CD4-positive, CD25-positive, alpha-beta regulatory T cell (primary cell): Measurements from ENCODE around the gene EDEM3. TPM values are rescaled to one million over a fixed set of nuclear protein-coding genes. Genes with fewer than 3 reads are reported as not detected.
"Not testable (repeated sequence)": the region's sequence is repeated elsewhere in the genome, so short reads cannot be mapped to it uniquely, and the experiment has no call there.

ENCODE experiments used
- ATAC-seq, 2 donors: fragments of 150-1000 bp; cut with Tn5 transposase; one replicate each; pipeline ENCODE4 v1.10.0; 2021; ENCODE audit warnings: low read depth in 2 of 2, moderate number of reproducible peaks in 2 of 2, moderate library complexity in 1 of 2
- DNase-seq, 3 donors: peaks; one replicate each; pipeline versions ENCODE4 v3.0.0 to v3.0.0-alpha.2; 2012 to 2022; ENCODE audit warnings: mixed read lengths in 1 of 3
- H3K27ac ChIP-seq: one replicate; pipeline ENCODE4 v1.7.0; 2013; ENCODE audit warnings: mild to moderate bottlenecking, low read length; ENCODE audit not compliant: insufficient read depth, poor library complexity, severe bottlenecking
- H3K27me3 ChIP-seq: one replicate; pipeline ENCODE4 v1.7.0; 2013; ENCODE audit warnings: low read length; ENCODE audit not compliant: control insufficient read depth, insufficient read depth
- H3K36me3 ChIP-seq: one replicate; pipeline ENCODE4 v1.7.0; 2013; ENCODE audit warnings: mild to moderate bottlenecking, low read length, moderate library complexity; ENCODE audit not compliant: control insufficient read depth, insufficient read depth
- H3K4me1 ChIP-seq: 2 replicates; pipeline ENCODE4 v1.7.0; 2013; ENCODE audit warnings: mild to moderate bottlenecking, low read length; ENCODE audit not compliant: insufficient read depth, control insufficient read depth, poor library complexity, severe bottlenecking
- H3K4me3 ChIP-seq: one replicate; pipeline ENCODE4 v1.7.0; 2013; ENCODE audit warnings: low read depth, mild to moderate bottlenecking, low read length, moderate library complexity
- H3K9me3 ChIP-seq, 2 experiments: 1 replicate in 1 of 2; 2 replicates in 1 of 2; pipeline ENCODE4 v1.7.0; 2013; ENCODE audit warnings: low read length in 2 of 2, mild to moderate bottlenecking in 1 of 2, moderate library complexity in 1 of 2; ENCODE audit not compliant: control insufficient read depth in 2 of 2
- H3K27ac Mint-ChIP-seq, 3 donors: one replicate each; pipeline ENCODE4 v1.8.0; 2020 to 2022; ENCODE audit warnings: mild to moderate bottlenecking in 3 of 3, mixed read lengths in 3 of 3, moderate library complexity in 2 of 3
- H3K27me3 Mint-ChIP-seq: one replicate; pipeline ENCODE4 v1.8.0; 2022; ENCODE audit warnings: mild to moderate bottlenecking, mixed read lengths
- H3K36me3 Mint-ChIP-seq: one replicate; pipeline ENCODE4 v1.8.0; 2020; ENCODE audit warnings: mixed read lengths
- H3K4me1 Mint-ChIP-seq, 4 donors: one replicate each; pipeline ENCODE4 v1.8.0; 2020 to 2022; ENCODE audit warnings: mixed read lengths in 4 of 4, mild to moderate bottlenecking in 1 of 4
- H3K4me3 Mint-ChIP-seq, 4 donors: one replicate each; pipeline ENCODE4 v1.8.0; 2020 to 2022; ENCODE audit warnings: mild to moderate bottlenecking in 4 of 4, mixed read lengths in 4 of 4, moderate library complexity in 3 of 4
- H3K9me3 Mint-ChIP-seq, 7 donors: one replicate each; pipeline ENCODE4 v1.8.0; 2020 to 2022; ENCODE audit warnings: mixed read lengths in 7 of 7, mild to moderate bottlenecking in 3 of 7, moderate library complexity in 2 of 7
- polyA plus RNA-seq, 4 donors: library from polyadenylated mRNA; unstranded; fragments of 300-500 nt; fragmentation: Illumina TruSeq; gene quantifications; one replicate each; pipeline ENCODE4 v1.2.3, GENCODE V29; 2021
- total RNA-seq: library from RNA; stranded (reverse); gene quantifications from one replicate; pipeline ENCODE4 v1.2.3, GENCODE V29; 2022

The EDEM3 gene
- total and polyA plus RNA-seq, 5 donors from 2014 or later, result 11.0 to 38.5 (median 16.7) TPM

DNA sequence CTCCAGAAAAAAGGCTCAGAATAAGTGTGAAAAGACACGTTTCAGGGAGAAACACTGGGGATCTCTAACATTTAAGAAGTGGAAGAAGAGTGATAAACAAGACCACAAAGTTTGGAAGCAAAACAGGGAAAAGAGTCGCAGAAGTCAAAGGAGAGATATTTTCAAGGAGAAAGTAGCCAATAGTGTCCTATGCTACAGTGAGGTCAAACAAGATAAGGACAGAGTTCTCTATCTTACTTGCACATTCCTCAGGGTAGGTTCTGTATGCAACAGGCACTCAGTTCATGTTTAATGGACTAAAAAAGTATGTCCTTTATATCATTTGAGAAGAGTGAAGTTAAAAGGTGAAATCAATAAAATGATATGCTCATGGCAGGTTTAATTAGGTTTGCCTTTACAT is 13.8 kb upstream of the EDEM3 start:
- DNase-seq, result no peak
- Mint-ChIP-seq H3K4me3 (no peak overlapping the region), H3K36me3 (no peaks in the 10 kb centered on the region), H3K27ac (no peak overlapping the region), H3K27me3 (no peaks in the 10 kb centered on the region), H3K4me1 (peaks cover 0 to 4% (median 0%) of the 10 kb centered on the region in 4 donors), H3K9me3 (no peaks in the 10 kb centered on the region)
- Histone ChIP-seq H3K36me3 (no peaks in the 10 kb centered on the region), H3K4me1 (no peaks in the 10 kb centered on the region), H3K9me3 (no peaks in the 10 kb centered on the region), H3K4me3 (no peak overlapping the region), H3K27ac (no peak overlapping the region), H3K27me3 (no peaks in the 10 kb centered on the region)
- no peak for ATAC-seq

DNA sequence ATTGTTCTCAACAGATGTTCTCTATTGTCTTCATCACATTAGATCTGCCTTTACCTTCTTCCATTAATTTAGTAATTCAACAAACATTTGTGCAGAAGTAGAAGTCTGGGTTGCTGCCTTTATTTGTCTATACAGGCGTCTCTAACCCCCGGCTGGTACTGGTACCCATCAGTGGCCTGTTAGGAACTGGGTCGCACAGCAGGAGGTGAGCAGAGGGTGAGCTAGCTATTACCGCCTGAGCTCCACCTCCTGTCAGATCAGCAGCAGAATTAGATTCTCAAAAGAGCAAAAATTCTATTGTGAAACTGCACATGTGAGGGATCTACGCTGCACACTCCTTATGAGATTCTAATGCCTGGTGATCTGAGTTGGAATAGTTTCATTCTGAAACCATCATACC is 12.9 kb upstream of the EDEM3 start:
- Mint-ChIP-seq H3K36me3 (no peaks in the 10 kb centered on the region), H3K27ac (no peak overlapping the region), H3K9me3 (no peaks in the 10 kb centered on the region), H3K4me3 (no peak overlapping the region), H3K4me1 (peaks cover 0 to 4% (median 0%) of the 10 kb centered on the region in 4 donors), H3K27me3 (peaks cover 5% of the 10 kb centered on the region)
- no peak overlapping the region for H3K27ac ChIP-seq
- no peaks in the 10 kb centered on the region for H3K9me3 ChIP-seq
- no peak for ATAC-seq
- H3K4me3 ChIP-seq, result no peak overlapping the region
- no peaks in the 10 kb centered on the region for H3K36me3 ChIP-seq
- no peak for DNase-seq
- H3K4me1 ChIP-seq, result no peaks in the 10 kb centered on the region
- H3K27me3 ChIP-seq, result no peaks in the 10 kb centered on the region

DNA sequence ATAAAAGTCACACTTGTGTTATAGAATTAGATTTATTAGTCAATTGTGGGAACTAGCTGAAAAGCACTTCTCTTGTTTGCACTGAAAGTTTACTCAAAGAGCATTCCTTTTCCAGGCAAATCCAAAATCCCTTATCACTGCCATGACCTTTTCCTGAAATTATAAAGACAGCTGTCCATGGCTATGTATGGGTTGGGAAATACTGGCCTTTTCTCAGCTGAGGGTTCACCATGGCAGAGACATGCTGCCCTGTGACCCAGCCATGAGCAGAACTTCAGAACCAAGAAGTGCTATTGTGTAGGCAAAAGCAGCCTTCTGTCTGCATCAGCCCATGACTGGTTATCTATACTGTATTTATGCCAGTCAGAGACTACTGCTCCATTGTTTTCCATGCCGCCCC is 9.8 kb upstream of the EDEM3 start:
- Histone ChIP-seq H3K4me3 (no peak overlapping the region), H3K27ac (no peak overlapping the region), H3K36me3 (no peaks in the 10 kb centered on the region), H3K4me1 (no peaks in the 10 kb centered on the region), H3K9me3 (no peaks in the 10 kb centered on the region), H3K27me3 (no peaks in the 10 kb centered on the region)
- Mint-ChIP-seq H3K27ac (no peak overlapping the region), H3K9me3 (no peaks in the 10 kb centered on the region), H3K4me3 (no peak overlapping the region), H3K4me1 (peaks cover 0 to 2% (median 0%) of the 10 kb centered on the region in 4 donors), H3K36me3 (peaks cover 3% of the 10 kb centered on the region), H3K27me3 (peaks cover 5% of the 10 kb centered on the region)
- DNase-seq, result no peak
- ATAC-seq, result no peak

DNA sequence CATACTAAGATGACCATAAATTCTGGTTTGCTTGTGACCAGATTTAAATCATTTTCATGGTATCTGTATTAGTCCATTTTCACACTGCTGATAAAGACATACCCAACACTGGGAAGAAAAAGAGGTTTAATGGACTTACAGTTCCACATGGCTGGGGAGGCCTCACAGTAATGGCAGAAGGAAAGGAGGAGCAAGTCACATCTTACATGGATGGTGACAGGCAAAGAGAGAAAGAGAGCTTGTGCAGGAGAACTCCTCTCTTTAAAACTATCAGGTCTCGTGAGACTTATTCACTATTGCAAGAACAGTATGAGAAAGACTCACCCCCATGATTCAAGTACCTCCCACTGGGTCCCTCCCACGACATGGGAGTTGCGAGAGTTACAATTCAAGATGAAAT is 8.9 kb upstream of the EDEM3 start:
- H3K27me3 Mint-ChIP-seq, H3K4me1 Mint-ChIP-seq, H3K27ac ChIP-seq, H3K36me3 ChIP-seq, H3K4me3 ChIP-seq, H3K4me1 ChIP-seq, H3K9me3 ChIP-seq, H3K27me3 ChIP-seq, H3K9me3 Mint-ChIP-seq, DNase-seq, ATAC-seq, H3K4me3 Mint-ChIP-seq, H3K36me3 Mint-ChIP-seq: not testable (repeated sequence)
- H3K27ac Mint-ChIP-seq, result peak overlapping the region in 1 of 3 donors; percentile 58

DNA sequence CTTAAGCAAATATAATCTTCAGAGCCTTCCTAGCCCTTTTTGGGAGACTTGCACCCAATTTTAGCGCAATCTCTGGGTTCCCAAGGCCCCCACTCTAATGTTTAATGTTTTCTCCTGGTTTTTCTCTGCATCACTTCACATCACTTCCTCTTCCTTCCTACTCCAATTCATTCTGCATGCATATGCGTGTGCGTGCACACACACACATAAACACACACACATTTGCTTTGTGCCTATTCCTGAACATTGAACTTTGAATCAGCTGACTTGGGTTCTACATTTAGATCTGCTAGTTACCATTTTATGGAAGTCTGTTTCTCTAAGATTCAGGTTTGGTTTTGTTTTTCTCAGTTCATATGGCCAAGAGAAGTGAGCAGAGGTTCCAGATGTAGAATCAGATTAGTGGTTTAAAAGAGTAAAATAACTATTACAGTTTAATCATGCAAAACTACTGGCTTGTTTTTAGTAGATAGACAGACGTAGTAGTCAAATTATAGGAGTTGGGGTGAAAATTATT is 7.4 kb upstream of the EDEM3 start:
- no peaks in the 10 kb centered on the region for H3K27me3 ChIP-seq
- H3K9me3 Mint-ChIP-seq, result no peaks in the 10 kb centered on the region
- H3K27ac ChIP-seq, result no peak overlapping the region
- no peaks in the 10 kb centered on the region for H3K4me1 ChIP-seq
- peaks cover 0 to 2% (median 0%) of the 10 kb centered on the region in 4 donors for H3K4me1 Mint-ChIP-seq
- DNase-seq (no peak), ATAC-seq (no peak)
- H3K36me3 Mint-ChIP-seq, result peaks cover 3% of the 10 kb centered on the region
- no peaks in the 10 kb centered on the region for H3K9me3 ChIP-seq
- no peak overlapping the region for H3K27ac Mint-ChIP-seq
- H3K4me3 Mint-ChIP-seq, result no peak overlapping the region
- no peaks in the 10 kb centered on the region for H3K36me3 ChIP-seq
- H3K4me3 ChIP-seq, result no peak overlapping the region
- H3K27me3 Mint-ChIP-seq, result peaks cover 5% of the 10 kb centered on the region

DNA sequence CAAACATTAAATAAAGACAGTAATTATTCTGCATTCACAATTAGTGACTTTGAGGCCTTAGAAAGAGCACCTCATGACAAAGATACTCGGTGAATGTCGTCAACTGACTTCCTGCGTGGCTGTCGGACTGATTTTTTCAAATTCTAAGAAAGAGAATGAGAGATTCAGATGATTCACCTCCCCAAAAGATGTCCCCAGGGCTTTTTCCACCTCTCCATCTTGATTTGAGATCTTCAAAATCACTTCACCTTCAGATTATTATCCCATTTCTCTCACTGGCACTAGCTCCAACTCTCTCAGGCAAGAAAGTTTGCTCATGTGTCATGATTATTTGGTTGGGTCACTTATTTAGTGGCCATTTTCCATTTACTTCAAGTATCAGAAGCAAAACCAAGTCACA is 5.0 kb upstream of the EDEM3 start:
- Mint-ChIP-seq H3K4me3 (no peak overlapping the region), H3K4me1 (peaks cover 0 to 16% (median 11%) of the 10 kb centered on the region in 4 donors), H3K27ac (no peak overlapping the region), H3K9me3 (no peaks in the 10 kb centered on the region), H3K27me3 (peaks cover 5% of the 10 kb centered on the region), H3K36me3 (peaks cover 3% of the 10 kb centered on the region)
- H3K27ac ChIP-seq, result no peak overlapping the region
- no peaks in the 10 kb centered on the region for H3K36me3 ChIP-seq
- no peaks in the 10 kb centered on the region for H3K27me3 ChIP-seq
- peaks cover 9% of the 10 kb centered on the region for H3K4me1 ChIP-seq
- no peaks in the 10 kb centered on the region for H3K9me3 ChIP-seq
- DNase-seq (no peak), ATAC-seq (no peak)
- no peak overlapping the region for H3K4me3 ChIP-seq

DNA sequence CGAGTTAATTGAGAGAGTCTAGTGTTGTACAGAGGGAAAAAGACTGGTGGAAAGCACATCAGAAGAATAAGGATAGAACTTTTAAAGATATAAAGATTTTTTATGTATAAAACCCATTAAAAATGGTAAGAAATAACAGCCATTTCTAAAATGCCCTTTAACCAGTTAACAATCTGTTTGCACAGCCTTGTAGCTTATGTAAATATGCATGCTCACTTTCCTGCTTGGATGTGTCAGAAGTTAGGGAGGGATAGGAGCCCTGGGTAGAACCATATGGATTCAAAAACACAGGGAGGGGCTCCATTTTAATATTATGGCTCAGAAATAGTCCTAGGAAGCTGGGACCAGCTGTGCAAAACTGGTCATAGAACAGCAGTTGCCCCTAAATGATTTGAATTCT is 4.5 kb upstream of the EDEM3 start:
- H3K27ac ChIP-seq, result no peak overlapping the region
- H3K27me3 Mint-ChIP-seq, result peaks cover 5% of the 10 kb centered on the region
- no peaks in the 10 kb centered on the region for H3K9me3 ChIP-seq
- H3K4me3 ChIP-seq, result no peak overlapping the region
- no peaks in the 10 kb centered on the region for H3K27me3 ChIP-seq
- peaks cover 3% of the 10 kb centered on the region for H3K36me3 Mint-ChIP-seq
- H3K36me3 ChIP-seq, result no peaks in the 10 kb centered on the region
- ATAC-seq (no peak), DNase-seq (no peak)
- no peak overlapping the region for H3K27ac Mint-ChIP-seq
- peaks cover 9% of the 10 kb centered on the region for H3K4me1 ChIP-seq
- no peak overlapping the region for H3K4me3 Mint-ChIP-seq
- peaks cover 0 to 17% (median 11%) of the 10 kb centered on the region in 4 donors for H3K4me1 Mint-ChIP-seq
- no peaks in the 10 kb centered on the region for H3K9me3 Mint-ChIP-seq

DNA sequence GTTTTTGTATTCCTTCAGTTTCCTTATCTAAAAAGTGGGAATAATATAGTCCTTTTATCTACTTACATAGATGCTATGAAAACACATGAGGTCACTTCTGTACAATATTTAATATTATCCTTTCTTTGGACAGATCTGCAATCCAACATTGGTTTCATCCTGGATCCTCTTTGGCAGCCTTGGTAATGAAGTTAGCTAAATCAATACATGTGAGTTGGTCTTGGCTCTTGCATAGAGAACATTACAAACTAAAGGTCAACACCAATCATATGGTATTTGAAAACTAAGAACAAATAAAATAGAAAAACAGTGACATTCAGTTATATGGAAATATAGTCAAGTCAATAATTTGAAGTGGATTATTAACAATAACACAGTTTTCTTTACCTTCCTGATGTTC is 3.2 kb upstream of the EDEM3 start:
- no peaks in the 10 kb centered on the region for H3K27me3 ChIP-seq
- H3K4me1 ChIP-seq, result peaks cover 19% of the 10 kb centered on the region
- H3K36me3 ChIP-seq, result no peaks in the 10 kb centered on the region
- no peak overlapping the region for H3K27ac ChIP-seq
- H3K36me3 Mint-ChIP-seq, result peaks cover 3% of the 10 kb centered on the region
- DNase-seq (no peak), ATAC-seq (no peak)
- H3K9me3 ChIP-seq, result no peaks in the 10 kb centered on the region
- H3K27me3 Mint-ChIP-seq, result no peaks in the 10 kb centered on the region
- H3K9me3 Mint-ChIP-seq, result no peaks in the 10 kb centered on the region
- no peak overlapping the region for H3K27ac Mint-ChIP-seq
- peaks cover 10 to 29% (median 21%) of the 10 kb centered on the region in 4 donors for H3K4me1 Mint-ChIP-seq
- peak overlapping the region in 1 of 4 donors; percentile 94 for H3K4me3 Mint-ChIP-seq
- no peak overlapping the region for H3K4me3 ChIP-seq
